GM18868 (cell line): ENCODE results near the gene ACSL4.
"Not testable (repeated sequence)": the region's sequence is repeated elsewhere in the genome, so short reads cannot be mapped to it uniquely, and the experiment has no call there.

Source experiments
- ATAC-seq: cut with Tn5 transposase; IDR thresholded peaks from one replicate; pipeline ENCODE4 v1.9.1; 2021; ENCODE audit warnings: mild to moderate bottlenecking, moderate library complexity; ENCODE audit not compliant: unreplicated experiment

The ACSL4 gene

GRCh38 chrX:109732017-109732801, 848 bp downstream of the ACSL4 start:
- peak; percentile 33 for ATAC-seq

DNA sequence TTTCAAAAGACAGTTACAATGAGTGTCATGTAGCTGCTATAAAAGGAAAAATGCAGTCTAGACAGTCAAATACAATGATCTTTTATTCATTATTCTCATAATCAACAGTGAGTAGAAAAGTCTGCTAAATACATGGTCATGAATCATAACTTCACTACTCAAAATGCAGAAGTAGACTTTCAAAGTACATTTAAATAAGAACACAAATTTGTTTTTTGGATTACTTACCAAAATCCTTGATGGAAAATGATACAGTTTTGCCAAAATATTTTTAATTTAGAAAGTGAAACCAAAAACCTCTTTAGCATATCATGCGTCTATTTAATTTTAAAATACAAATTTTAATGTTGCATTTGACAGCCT, 4.9 kb downstream of the ACSL4 start:
- no peak for ATAC-seq

DNA sequence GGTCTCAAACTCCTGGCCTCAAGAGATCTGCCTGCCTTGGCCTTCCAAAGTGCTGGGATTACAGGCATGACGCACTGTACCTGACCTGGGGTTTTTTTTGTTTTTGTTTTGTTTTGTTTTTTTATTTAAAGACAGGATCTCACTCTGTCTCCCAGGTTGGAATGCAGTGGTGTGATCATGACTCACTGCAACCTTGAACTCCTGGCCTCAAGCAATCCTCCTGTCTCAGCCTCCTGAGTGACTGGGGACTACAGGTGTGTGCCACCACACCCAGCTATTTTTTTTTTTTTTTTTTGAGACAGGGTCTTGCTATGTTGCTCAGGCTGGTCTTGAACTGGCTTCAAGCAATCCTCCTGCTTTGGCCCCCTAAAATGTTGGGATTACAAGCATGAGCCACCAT, 8.1 kb downstream of the ACSL4 start:
- ATAC-seq, result not testable (repeated sequence)

DNA sequence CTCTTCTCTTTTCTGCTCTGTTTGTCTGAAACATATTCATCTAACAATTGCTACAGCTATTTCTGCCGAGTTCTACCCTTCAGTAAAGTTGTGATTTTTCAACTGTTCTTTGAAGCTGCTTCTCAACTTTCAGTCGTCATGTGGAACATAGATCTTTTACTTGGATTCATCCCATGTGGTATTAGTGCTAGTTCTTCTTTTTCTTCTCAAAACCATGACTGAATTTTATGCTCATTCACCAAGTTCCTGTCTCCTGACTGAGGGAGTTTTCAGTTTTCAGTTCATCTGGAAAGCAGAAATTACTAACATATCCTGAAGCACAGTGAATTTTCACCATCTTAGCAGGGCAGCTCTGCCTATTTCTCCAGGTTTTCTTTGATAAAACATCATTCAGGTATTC, 12.1 kb downstream of the ACSL4 start:
- no peak for ATAC-seq

- ATAC-seq, result peak; percentile 54
These were observed 13.8 kb downstream of the ACSL4 start for GRCh38 chrX:109719264-109719663.

DNA sequence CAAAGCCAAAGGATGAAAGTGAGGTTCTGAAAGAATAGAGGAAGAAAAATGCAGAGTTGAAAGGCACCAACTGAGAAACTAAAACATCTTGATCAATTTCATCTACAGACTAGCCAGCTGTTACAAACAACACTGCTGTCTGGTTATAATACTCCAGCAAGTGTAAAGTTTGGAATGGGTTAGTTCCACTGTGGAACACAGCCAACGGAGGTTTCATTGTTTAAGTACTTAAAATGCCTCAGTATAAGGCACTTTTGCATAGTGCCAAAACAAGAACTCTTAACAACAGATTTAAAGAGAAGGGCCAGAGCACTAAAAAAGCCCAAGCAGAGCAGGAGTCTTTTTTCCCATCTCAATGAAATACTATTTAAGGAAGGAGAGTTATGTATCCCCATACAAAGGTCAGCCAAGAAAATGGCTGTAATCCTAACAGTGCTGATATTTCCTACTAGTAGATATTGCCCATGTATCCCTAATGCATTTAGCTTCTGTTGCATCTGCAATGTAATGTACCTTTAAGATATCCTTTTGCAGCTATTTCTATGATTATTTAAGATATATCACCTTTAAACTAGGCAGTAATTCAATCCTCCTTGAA, 16.5 kb downstream of the ACSL4 start:
- no peak for ATAC-seq

- ATAC-seq, result no peak
These were observed 18.6 kb downstream of the ACSL4 start for GRCh38 chrX:109714340-109714958.

GRCh38 chrX:109710181-109710580, 22.9 kb downstream of the ACSL4 start:
- ATAC-seq, result no peak

- peak; percentile 67 for ATAC-seq
These were observed 23.9 kb downstream of the ACSL4 start for GRCh38 chrX:109709129-109709631.

DNA sequence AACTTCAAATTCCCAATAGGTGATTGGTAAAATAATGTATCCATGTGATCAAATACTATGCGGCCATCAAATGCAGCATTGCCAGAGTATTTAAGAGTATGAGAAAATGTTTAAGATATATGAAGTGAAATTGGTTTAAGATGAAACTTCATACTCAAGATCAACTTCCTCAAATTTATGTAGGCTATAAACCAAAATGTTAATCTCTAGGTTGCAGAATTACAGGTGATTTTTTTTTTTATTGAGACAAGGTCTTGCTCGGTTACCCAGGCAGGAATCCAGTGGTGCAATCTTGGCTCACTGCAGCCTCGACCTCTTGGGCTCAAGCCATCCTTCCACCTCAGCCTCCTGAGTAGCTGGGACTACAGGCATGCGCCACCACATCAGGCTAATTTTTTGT, 25.3 kb downstream of the ACSL4 start:
- ATAC-seq, result no peak

DNA sequence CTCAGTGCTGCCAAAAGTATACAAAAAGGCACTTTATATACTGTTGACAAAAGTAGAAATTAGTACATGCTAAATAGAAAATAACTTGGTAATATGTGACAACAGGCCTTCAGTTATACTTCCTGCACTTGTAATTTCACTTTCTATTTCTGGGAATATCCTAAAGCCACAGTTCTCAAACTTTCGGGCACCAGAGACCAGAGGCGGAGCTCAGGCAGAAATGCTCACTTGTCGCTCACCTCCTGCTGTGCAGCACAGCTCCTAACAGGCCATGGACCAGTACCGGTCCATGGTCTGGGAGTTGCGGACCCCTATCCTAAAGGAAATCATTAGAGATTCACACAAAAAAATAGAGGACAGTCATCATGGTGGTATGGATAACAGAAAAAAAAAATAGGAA, 25.7 kb downstream of the ACSL4 start:
- no peak for ATAC-seq

GRCh38 chrX:109704563-109704962, 28.5 kb downstream of the ACSL4 start:
- ATAC-seq, result peak; percentile 65

DNA sequence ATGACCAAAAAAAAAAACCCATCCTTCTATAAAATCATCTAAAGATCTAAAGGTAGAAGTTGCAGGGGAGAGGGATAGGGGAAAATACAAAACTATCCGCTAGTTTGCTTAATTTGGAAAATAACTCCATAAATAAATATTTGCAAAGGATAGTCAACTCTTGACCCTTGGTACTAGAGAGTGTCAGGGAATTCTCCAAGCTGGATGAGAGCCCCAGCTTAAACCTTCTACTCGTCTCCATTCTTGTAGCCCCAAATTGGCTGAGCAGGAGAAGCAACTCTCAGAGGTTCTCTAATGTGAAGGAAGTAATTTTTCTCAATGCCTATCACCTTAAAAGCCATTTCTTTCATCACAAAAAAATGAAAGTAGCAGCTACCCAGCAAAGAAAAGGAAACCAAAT, 35.2 kb downstream of the ACSL4 start:
- ATAC-seq, result no peak

DNA sequence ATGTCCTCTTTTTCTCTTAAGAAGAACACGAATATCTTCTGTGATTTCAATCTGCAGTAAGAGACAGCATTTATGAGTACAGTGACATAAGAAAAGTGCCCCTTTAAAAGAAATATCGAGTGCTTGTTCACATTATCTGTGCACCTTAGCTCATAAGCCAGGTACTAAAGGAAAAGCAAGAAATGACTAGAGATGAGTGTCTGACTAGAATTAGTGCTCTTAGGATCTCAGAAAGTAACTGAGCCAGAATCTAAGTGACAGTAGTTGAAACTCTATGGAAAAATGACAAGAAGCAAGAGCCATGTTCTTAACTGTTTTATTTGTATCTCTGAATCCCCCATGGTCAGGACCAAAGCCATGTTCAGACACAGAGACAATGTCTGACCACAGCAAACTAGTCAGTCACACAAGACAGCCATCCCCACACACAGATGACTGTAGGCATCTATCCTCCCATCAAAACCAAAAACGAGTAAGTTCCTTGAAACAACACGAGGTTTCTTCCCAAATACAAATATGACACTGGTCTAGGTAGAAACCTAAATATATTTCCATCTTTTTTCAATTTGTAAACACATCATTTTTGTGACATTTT, 36.8 kb downstream of the ACSL4 start:
- ATAC-seq, result no peak

DNA sequence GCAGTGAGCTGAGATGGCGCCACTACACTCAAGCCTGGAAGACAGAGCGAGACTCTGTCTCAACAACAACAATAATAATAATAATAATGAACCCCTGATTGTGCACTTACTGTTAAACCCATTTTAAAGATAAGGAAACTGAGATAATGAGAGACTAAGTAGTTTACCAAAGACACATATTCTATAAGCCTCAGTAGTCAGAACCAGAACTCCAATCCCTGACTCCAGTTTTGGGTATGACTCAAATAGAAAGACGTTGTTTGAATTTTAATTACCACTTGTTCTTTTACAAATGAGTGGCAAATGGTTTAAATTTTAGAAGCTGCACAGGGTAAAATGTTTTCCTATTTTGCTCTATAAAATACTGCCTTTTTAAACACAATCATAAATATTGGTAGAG, 37.4 kb downstream of the ACSL4 start:
- no peak for ATAC-seq

GRCh38 chrX:109691752-109692151, 41.3 kb downstream of the ACSL4 start:
- no peak for ATAC-seq

DNA sequence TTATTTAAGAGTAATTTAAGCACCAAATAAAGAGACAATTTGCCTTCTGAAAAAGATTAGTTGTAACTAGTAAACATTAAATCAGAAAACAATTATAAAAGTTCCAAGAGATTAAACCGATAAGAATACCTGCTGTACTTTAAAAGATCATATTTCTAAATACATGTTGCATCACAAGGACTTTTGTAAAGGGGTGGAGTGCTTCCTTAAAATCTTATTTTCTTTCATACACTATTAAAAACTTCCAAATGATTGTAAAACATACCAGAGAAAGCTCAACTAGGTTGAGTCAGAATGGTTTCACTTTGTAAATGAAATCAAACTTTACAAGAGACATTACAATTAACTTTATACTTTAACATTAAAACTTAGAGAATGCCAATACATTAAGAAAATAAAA, 41.8 kb downstream of the ACSL4 start:
- no peak for ATAC-seq

- ATAC-seq, result no peak
These were observed 45.2 kb downstream of the ACSL4 start for GRCh38 chrX:109687903-109688302.

DNA sequence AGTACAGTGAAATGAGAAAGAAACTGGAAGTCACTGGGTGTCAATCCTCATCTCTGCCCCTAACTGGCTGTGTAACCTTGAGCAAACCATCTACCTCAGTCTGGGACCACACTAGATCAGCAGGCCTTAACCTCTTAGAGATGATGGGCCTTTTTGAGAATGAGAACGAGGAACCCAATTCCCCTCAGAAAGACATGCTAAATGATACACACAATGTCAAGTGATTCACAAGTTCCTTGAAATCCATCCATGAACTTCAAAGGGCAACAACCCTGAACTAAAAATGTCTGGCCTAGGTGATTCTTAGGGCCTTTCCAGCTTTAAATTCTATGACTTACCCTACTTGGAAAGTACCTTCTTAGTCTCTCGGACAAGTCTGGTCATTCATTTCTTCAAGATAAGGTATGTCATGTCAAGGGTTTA, 47.4 kb downstream of the ACSL4 start:
- peak; percentile 80 for ATAC-seq

DNA sequence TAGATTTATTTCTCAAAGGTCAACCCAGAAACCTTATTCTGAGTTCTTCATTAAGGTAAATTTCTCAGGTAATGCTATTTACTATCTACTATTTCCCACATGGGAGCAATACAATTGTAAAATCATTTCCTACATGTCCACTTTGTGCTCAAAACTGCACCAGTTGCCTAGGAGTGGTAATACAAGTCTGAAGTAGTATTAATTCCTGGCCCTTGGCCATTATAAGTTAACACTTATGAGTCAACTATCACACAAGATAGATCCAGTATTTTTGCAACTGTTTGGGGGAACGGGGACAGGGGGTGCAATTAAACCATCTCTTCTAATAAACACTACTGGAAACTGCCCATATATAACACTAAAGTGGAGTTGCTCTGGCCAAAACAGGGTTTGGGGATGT, 48.9 kb downstream of the ACSL4 start:
- ATAC-seq, result no peak

DNA sequence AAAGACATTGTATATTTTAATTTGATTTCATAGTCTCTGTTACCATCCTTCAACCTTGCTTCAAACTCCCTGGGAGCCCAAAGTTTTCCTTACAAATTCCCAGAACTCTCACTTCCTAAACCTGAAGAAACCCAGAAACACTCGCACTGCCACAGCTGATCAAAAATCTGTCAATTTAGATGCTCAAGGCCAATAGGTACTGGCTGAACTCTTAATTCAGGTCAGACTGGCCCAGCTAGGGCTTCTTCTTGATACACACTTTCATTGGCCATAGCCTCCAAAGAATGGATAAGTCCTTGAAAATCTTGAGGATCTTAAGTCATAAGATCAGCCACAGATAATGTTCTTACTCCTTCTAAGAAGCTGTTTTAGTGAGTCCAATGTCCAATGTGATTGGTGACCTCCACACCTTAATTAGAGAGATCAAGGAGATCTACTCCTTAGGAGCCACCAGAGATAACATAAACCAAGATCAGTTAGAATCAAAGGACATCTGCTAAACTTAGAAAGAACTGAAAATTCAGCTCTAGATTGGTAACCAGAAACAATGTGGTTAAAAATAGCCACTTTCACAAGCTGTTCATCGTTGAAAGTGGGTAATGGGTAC, 51.5 kb downstream of the ACSL4 start:
- ATAC-seq, result no peak
